GM12864 (cell line): ENCODE measurements around the gene PPP3CA.

Experiments used
- DNase-seq: peaks from one replicate; pipeline ENCODE4 v3.0.0-alpha.2; 2011; ENCODE audit warnings: low read depth
- H3K4me3 ChIP-seq: 2 replicates; pipeline ENCODE4 v1.5.1; 2011; ENCODE audit warnings: mild to moderate bottlenecking, low read depth, low read length, control low read depth
- CTCF ChIP-seq: IDR thresholded peaks from 2 replicates; pipeline ENCODE4 v1.5.1; 2011; ENCODE audit warnings: low read depth, mild to moderate bottlenecking, moderate library complexity, low read length, control low read depth, inconsistent platforms; ENCODE audit errors: missing control alignments

PPP3CA gene

GRCh38 chr4:101315786-101316185 is 31.5 kb downstream of the PPP3CA start:
- H3K4me3 ChIP-seq, result no peak overlapping the region
- no peak for TF ChIP-seq CTCF
- DNase-seq, result no peak

GRCh38 chr4:101315041-101315440 is 32.3 kb downstream of the PPP3CA start:
- TF ChIP-seq CTCF, result no peak
- H3K4me3 ChIP-seq, result no peak overlapping the region
- no peak for DNase-seq

- DNase-seq, result no peak
- TF ChIP-seq CTCF, result no peak
These were observed 37.4 kb downstream of the PPP3CA start for GRCh38 chr4:101309925-101310324.

GRCh38 chr4:101307899-101308298 is 39.4 kb downstream of the PPP3CA start:
- no peak for DNase-seq
- no peak overlapping the region for H3K4me3 ChIP-seq
- no peak for TF ChIP-seq CTCF

More at GRCh38 chr4:101309925-101310324, 37.4 kb downstream of the PPP3CA start:
- no peak overlapping the region for H3K4me3 ChIP-seq

GRCh38 chr4:101306764-101307615 is 40.3 kb downstream of the PPP3CA start:
- no peak overlapping the region; the same call in 1 of the 2 replicates for H3K4me3 ChIP-seq
- DNase-seq, result no peak
- TF ChIP-seq CTCF, result no peak

GRCh38 chr4:101306225-101306624 is 41.1 kb downstream of the PPP3CA start:
- no peak overlapping the region; the same call in 1 of the 2 replicates for H3K4me3 ChIP-seq

More at GRCh38 chr4:101306225-101306624, 41.1 kb downstream of the PPP3CA start:
- no peak for TF ChIP-seq CTCF
- peak; percentile 31 for DNase-seq
